DLD1 (cell line): ENCODE data around the gene ZNF792.
"Not testable (repeated sequence)": the region's sequence is repeated elsewhere in the genome, so short reads cannot be mapped to it uniquely, and the experiment has no call there.

ENCODE experiments used
- in situ Hi-C: cut with HindIII; loops from 2 replicates; pipeline ENCODE4 v1.10.0; 2017; ENCODE audit warnings: low sequenced_read_pairs

ZNF792 gene

GRCh38 chr19:34998777-34999497, 34.9 kb upstream of the ZNF792 start:
- in situ Hi-C loops: no loop called here

GRCh38 chr19:34998224-34998623, 34.2 kb upstream of the ZNF792 start:
- in situ Hi-C loops: not testable (repeated sequence)

- in situ Hi-C loops: no loop called here
Observed at GRCh38 chr19:34997071-34997617, 33.1 kb upstream of the ZNF792 start.

GRCh38 chr19:34995551-34995950, 31.5 kb upstream of the ZNF792 start:
- in situ Hi-C loops: no loop called here

GRCh38 chr19:34994643-34995541, 30.9 kb upstream of the ZNF792 start:
- in situ Hi-C loops: no loop called here

GRCh38 chr19:34994286-34994642, 30.2 kb upstream of the ZNF792 start:
- in situ Hi-C loops: no loop called here

GRCh38 chr19:34992582-34992981, 28.6 kb upstream of the ZNF792 start:
- in situ Hi-C loops: not testable (repeated sequence)

GRCh38 chr19:34991542-34992333, 27.7 kb upstream of the ZNF792 start:
- in situ Hi-C loops: no loop called here

- in situ Hi-C loops: no loop called here
Observed at GRCh38 chr19:34990578-34991192, 26.7 kb upstream of the ZNF792 start.

- in situ Hi-C loops: no loop called here
Observed at GRCh38 chr19:34989298-34989697, 25.3 kb upstream of the ZNF792 start.

- in situ Hi-C loops: no loop called here
Observed at GRCh38 chr19:34988119-34988518, 24.1 kb upstream of the ZNF792 start.

- in situ Hi-C loops: no loop called here
Observed at GRCh38 chr19:34985249-34986022, 21.4 kb upstream of the ZNF792 start.

- in situ Hi-C loops: no loop called here
Observed at GRCh38 chr19:34984287-34984686, 20.3 kb upstream of the ZNF792 start.

- in situ Hi-C loops: no loop called here
Observed at GRCh38 chr19:34983786-34984185, 19.8 kb upstream of the ZNF792 start.

GRCh38 chr19:34982275-34982674, 18.2 kb upstream of the ZNF792 start:
- in situ Hi-C loops: no loop called here

GRCh38 chr19:34979819-34980640, 16.0 kb upstream of the ZNF792 start:
- in situ Hi-C loops: loop anchor here (10.0 kb wide), 1 partner anchor 75 kb away; no protein-coding TSS in a partner anchor

GRCh38 chr19:34976611-34977010, 12.6 kb upstream of the ZNF792 start:
- in situ Hi-C loops: loop anchor here (10.0 kb wide), 1 partner anchor 72 kb away; no protein-coding TSS in a partner anchor

- in situ Hi-C loops: loop anchor here (10.0 kb wide), 1 partner anchor 70 kb away; no protein-coding TSS in a partner anchor
Observed at GRCh38 chr19:34975056-34975455, 11.0 kb upstream of the ZNF792 start.

GRCh38 chr19:34974646-34975045, 10.6 kb upstream of the ZNF792 start:
- in situ Hi-C loops: loop anchor here (10.0 kb wide), 1 partner anchor 70 kb away; no protein-coding TSS in a partner anchor
